Dermis microvascular lymphatic vessel endothelial cell (primary cell): ENCODE results near the gene MAN1A2. TPM values are rescaled to one million over a fixed set of nuclear protein-coding genes. Genes with fewer than 3 reads are reported as not detected.
"Not testable (repeated sequence)": the region's sequence is repeated elsewhere in the genome, so short reads cannot be mapped to it uniquely, and the experiment has no call there.

ENCODE experiments used
- DNase-seq, 2 donors: peaks; one replicate each; pipeline versions ENCODE4 v3.0.0 to v3.0.0-alpha.2; 2010; ENCODE audit warnings: low read depth in 2 of 2
- total RNA-seq: library from RNA; depleted of rRNA; stranded (reverse); fragments of >200 nt; gene quantifications from 2 replicates; pipeline ENCODE4 v1.2.1, GENCODE V29; 2014

The MAN1A2 gene
- total RNA-seq, 1 donor from 2014 or later: 33.9 TPM

- no peak for DNase-seq
Observed at GRCh38 chr1:117556341-117556740, 189.1 kb downstream of the MAN1A2 start.

- no peak for DNase-seq
Observed at GRCh38 chr1:117556976-117557375, 189.7 kb downstream of the MAN1A2 start.

- not testable (repeated sequence) for DNase-seq
Observed at GRCh38 chr1:117558451-117558850, 191.2 kb downstream of the MAN1A2 start.

GRCh38 chr1:117559139-117559538 is 191.9 kb downstream of the MAN1A2 start:
- DNase-seq: no peak

- DNase-seq: no peak
Observed at GRCh38 chr1:117559985-117560384, 192.7 kb downstream of the MAN1A2 start.

- DNase-seq: no peak
Observed at GRCh38 chr1:117561071-117561470, 193.8 kb downstream of the MAN1A2 start.

- no peak for DNase-seq
Observed at GRCh38 chr1:117561551-117561950, 194.3 kb downstream of the MAN1A2 start.

- DNase-seq: no peak
Observed at GRCh38 chr1:117562581-117563491, 195.6 kb downstream of the MAN1A2 start.

GRCh38 chr1:117563492-117563875 is 196.2 kb downstream of the MAN1A2 start:
- no peak for DNase-seq

GRCh38 chr1:117564227-117565075 is 197.2 kb downstream of the MAN1A2 start:
- DNase-seq: no peak

GRCh38 chr1:117565076-117565556 is 197.9 kb downstream of the MAN1A2 start:
- DNase-seq: no peak

GRCh38 chr1:117565745-117566455 is 198.7 kb downstream of the MAN1A2 start:
- no peak for DNase-seq

GRCh38 chr1:117566556-117566955 is 199.3 kb downstream of the MAN1A2 start:
- no peak for DNase-seq

- DNase-seq: no peak
Observed at GRCh38 chr1:117567435-117567834, 200.2 kb downstream of the MAN1A2 start.

- no peak for DNase-seq
Observed at GRCh38 chr1:117567976-117568375, 200.7 kb downstream of the MAN1A2 start.

- DNase-seq: no peak
Observed at GRCh38 chr1:117568999-117569398, 201.8 kb downstream of the MAN1A2 start.

GRCh38 chr1:117569856-117570255 is 202.6 kb downstream of the MAN1A2 start:
- no peak for DNase-seq

- no peak for DNase-seq
Observed at GRCh38 chr1:117570988-117571409, 203.8 kb downstream of the MAN1A2 start.

- no peak for DNase-seq
Observed at GRCh38 chr1:117571496-117571895, 204.2 kb downstream of the MAN1A2 start.

GRCh38 chr1:117572546-117572945 is 205.3 kb downstream of the MAN1A2 start:
- no peak for DNase-seq

GRCh38 chr1:117573386-117574023 is 206.3 kb downstream of the MAN1A2 start:
- DNase-seq: no peak
